Thyroid gland (tissue), 4 donors: ENCODE data around the gene STPG1.

Experiments
- CTCF ChIP-seq, 6 experiments: fragments of 200-600 bp in 3 of 6; fragments of 450-650 bp in 3 of 6; sonication (generic) in 3 of 6; IDR thresholded peaks; one replicate each; pipeline ENCODE4 v1.5.1; 2016 to 2019; ENCODE audit warnings: antibody characterized with exemption in 6 of 6, mild to moderate bottlenecking in 2 of 6, inconsistent platforms in 1 of 6, moderate library complexity in 1 of 6
- POLR2A ChIP-seq, 2 donors: fragments of 450-650 bp; IDR thresholded peaks; one replicate each; pipeline ENCODE4 v1.6.1; 2017; ENCODE audit warnings: antibody characterized with exemption in 2 of 2, mild to moderate bottlenecking in 2 of 2, moderate library complexity in 1 of 2

GRCh38 chr1:24343412-24344089, 70.0 kb downstream of the STPG1 start:
- TF ChIP-seq CTCF (IDR thresholded peaks at IDR 0.05) (no peak), POLR2A (IDR thresholded peaks at IDR 0.05) (no peak)
